GM12891 (cell line): ENCODE measurements around the gene TMEM258.

Source experiments
- DNase-seq: peaks from one replicate; pipeline ENCODE4 v3.0.0; 2011; ENCODE audit warnings: low spot score; ENCODE audit not compliant: insufficient read length
- FAIRE-seq: peaks from 2 replicates; lab custom pipeline; 2011; peaks lifted over from hg19 to GRCh38; lab: Jason Lieb, UNC
- PAX5 ChIP-seq: IDR thresholded peaks from 2 replicates; pipeline ENCODE4 v1.6.1; 2011; ENCODE audit warnings: low read length, moderate library complexity, mild to moderate bottlenecking; ENCODE audit not compliant: insufficient read depth, severe bottlenecking
- POLR2A ChIP-seq: IDR thresholded peaks from 2 replicates; pipeline ENCODE4 v1.6.1; 2011; ENCODE audit warnings: low read depth, low read length, control low read depth
- POLR2AphosphoS5 ChIP-seq: IDR thresholded peaks from 2 replicates; pipeline ENCODE4 v1.6.1; 2011; ENCODE audit warnings: low read depth, low read length, control low read depth
- POU2F2 ChIP-seq: IDR thresholded peaks from 2 replicates; pipeline ENCODE4 v1.6.1; 2011; ENCODE audit warnings: low read depth, mild to moderate bottlenecking, control low read depth, low read length, moderate library complexity
- SPI1 ChIP-seq: IDR thresholded peaks from 2 replicates; pipeline ENCODE4 v1.6.1; 2011; ENCODE audit warnings: low read depth, low read length, control low read depth
- TAF1 ChIP-seq: IDR thresholded peaks from 2 replicates; pipeline ENCODE4 v1.6.1; 2011; ENCODE audit warnings: low read depth, low read length, control low read depth

The TMEM258 gene

GRCh38 chr11:61778920-61779650 lies 13.3 kb downstream of the TMEM258 start:
- no peak for FAIRE-seq
- no peak for TF ChIP-seq PAX5
- TF ChIP-seq POLR2AphosphoS5 = no peak

DNA sequence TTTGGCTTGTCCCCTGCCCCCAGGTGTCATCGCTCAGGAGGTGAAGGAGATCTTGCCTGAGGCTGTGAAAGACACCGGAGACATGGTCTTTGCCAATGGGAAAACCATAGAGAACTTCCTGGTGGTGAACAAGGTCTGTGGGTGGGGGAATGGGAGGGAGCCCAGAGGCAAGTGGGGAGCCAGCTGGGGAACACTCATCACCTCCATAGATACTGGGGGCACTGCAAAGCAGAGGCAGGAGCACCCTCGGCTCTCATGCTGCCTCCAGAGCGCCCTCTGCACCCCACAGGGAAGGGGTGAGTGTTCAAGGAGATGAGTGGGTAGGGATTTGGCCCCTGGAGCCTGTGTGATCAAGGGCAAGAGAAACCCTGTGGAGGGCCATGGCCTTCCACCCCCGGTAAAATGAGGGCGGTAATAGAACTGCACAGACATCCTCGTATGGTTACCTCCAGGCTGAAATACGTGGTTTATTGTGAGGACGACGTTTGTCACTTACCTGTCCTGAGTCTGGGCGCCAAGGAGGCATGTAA lies 14.0 kb downstream of the TMEM258 start:
- no peak for DNase-seq
- TF ChIP-seq TAF1 (no peak), PAX5 (no peak), POU2F2 (no peak), SPI1 (no peak), POLR2AphosphoS5 (no peak)
- FAIRE-seq = no peak

More at GRCh38 chr11:61778920-61779650, 13.3 kb downstream of the TMEM258 start:
- DNase-seq = no peak

GRCh38 chr11:61777234-61778090 lies 14.9 kb downstream of the TMEM258 start:
- TF ChIP-seq SPI1 (no peak), POLR2AphosphoS5 (no peak), POU2F2 (no peak), PAX5 (no peak), TAF1 (no peak), POLR2A (no peak)
- DNase-seq (peak; percentile 67), FAIRE-seq (peak; percentile 81)

DNA sequence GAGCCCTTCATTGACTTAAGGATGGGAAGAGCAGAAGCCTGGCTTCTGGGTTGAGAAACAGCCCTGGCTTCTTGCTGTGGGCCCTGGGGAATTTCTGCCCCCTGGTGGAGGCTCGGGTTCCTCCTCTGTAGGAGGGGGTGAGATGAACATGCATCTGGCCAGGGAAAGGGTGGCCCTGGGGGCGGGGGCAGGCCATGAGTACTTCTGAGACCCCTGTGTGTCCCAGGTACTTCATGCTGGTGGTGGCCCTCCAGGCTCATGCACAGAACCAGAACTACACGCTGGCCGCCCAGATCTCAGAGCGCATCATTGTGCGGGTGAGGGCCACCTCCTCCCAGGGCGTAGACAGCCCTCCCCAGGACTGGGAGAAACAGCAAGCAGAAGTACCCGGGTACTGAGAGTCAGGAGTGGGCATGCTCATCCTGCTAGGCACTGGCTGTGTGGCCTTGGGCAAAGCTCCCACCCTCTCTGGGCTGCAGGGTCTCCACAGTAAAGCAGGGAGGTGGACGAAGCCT lies 15.8 kb downstream of the TMEM258 start:
- no peak for FAIRE-seq

DNA sequence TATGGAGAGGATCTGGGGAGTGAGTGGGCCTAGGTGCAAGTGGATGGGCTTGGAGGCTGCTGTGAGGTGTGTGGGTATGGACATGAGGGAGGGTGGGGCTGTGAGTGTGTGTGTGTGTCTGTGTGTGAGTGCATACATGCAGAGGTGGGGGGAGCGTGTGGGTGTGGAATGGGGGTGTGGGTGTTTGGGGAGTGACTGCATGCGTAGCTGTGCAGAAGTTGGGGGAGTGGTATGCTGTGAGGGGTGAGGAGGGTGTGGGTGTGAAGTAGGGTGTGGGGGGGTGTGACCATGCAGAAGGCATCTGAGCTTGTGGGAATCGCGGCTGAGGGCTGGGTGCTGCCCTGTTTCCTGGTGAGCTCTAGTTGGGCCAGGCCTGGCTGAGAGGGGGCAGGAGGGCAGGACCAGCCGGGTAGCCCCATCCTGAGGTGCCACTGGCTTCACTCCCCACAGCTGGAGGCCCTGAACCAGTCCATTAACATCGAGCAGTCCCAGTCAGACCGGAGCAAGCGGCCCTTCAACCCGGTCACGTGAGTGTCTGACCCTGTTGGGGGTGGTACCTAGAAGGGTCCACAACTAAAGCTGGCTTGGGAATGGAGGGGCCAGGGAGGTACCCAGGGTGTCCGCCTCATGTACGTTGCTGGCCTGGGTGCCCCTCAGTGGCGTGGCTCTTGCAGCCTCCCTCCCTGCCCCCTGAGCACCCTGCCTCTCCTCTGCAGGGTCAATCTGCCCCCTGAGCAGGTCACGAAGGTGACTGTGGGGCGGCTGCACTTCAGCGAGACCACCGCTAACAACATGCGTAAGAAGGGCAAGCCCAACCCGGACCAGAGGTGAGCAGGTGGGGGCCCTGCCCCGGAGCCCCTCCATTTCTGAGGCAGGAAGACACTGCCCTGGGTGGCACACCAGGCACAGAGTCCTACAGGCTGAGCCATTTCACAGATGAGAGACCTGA lies 16.5 kb downstream of the TMEM258 start:
- DNase-seq (no peak), FAIRE-seq (no peak)
- TF ChIP-seq PAX5 (no peak), POLR2AphosphoS5 (no peak), TAF1 (no peak), POLR2A (no peak), POU2F2 (no peak), SPI1 (no peak)

More for the DNA sequence above, 15.8 kb downstream of the TMEM258 start:
- peak; percentile 97 for DNase-seq
- TF ChIP-seq POU2F2 = 0 out of 2 replicates have a peak, but pooled peaks have one; percentile 29
- TF ChIP-seq SPI1 = no peak
- TF ChIP-seq POLR2AphosphoS5 = no peak
- no peak for TF ChIP-seq PAX5
- no peak for TF ChIP-seq TAF1
- no peak for TF ChIP-seq POLR2A

DNA sequence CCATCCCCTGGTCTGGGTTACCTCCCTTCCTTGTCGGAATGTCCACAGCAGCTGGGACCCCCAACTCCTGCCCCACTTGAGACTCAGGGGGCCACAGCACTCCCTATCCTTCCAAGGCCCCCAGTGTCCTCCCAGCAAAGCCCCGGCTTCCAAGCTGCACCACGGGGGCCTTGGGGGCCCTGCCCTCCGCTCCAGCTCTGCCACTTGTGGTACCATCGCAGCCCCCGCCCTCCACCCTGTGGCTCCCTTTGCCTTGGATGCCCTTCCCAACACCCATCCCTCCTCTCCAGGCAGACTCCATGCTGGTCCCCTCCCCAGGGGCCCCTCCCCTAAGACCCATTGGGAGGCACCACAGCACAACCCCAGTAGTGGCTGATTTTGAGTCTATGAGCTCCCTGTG lies 17.3 kb downstream of the TMEM258 start:
- DNase-seq (no peak), FAIRE-seq (no peak)
- TF ChIP-seq POU2F2 = no peak

DNA sequence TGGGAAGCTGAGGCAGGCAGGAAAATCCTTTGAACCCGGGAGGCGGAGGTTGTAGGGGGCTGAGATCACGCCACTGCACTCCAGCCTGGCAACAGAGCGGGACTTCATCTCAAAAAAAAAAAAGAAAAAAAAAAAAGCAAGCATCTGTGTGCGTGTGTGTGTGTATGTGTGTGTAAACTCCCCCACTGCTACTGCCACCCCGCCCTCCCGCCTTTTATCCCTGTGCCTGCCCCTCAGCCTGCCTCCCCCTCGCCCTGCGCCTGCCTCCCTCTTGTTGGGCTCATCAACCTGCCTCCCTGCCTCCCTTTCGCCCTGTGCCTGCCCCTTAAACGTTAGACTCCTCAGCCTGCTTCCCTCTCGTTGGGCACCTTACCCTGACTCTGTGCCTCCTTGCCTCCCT lies 18.0 kb downstream of the TMEM258 start:
- DNase-seq (no peak), FAIRE-seq (no peak)
- TF ChIP-seq TAF1 (no peak), PAX5 (no peak), POU2F2 (no peak), SPI1 (no peak), POLR2AphosphoS5 (no peak)

DNA sequence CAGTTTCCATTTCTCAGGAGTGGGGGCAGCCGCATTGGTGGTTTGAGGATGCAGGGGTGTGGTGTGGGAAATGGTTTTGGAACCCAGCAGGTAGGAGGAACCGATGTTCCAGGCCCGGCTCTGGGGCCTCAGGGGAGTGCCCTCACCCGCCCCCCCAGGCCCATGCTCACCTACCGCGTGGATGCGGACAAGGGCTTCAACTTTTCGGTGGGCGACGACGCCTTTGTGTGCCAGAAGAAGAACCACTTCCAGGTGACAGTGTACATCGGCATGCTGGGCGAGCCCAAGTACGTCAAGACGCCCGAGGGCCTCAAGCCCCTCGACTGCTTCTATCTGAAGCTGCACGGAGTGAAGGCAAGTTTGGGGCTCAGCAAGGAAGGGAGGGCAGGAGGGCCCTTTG lies 18.6 kb downstream of the TMEM258 start:
- TF ChIP-seq POLR2AphosphoS5 (no peak), POU2F2 (no peak), TAF1 (no peak), POLR2A (no peak), SPI1 (no peak), PAX5 (no peak)
- no peak for FAIRE-seq
- DNase-seq = no peak

GRCh38 chr11:61773356-61773755 lies 19.0 kb downstream of the TMEM258 start:
- no peak for FAIRE-seq

More at GRCh38 chr11:61773356-61773755, 19.0 kb downstream of the TMEM258 start:
- DNase-seq = no peak
- TF ChIP-seq TAF1 (no peak), PAX5 (no peak), POU2F2 (no peak), SPI1 (no peak), POLR2AphosphoS5 (no peak), POLR2A (no peak)
